Endodermal cell (in vitro differentiated cells): ENCODE measurements around the gene SPRYD3. TPM values are rescaled to one million over a fixed set of nuclear protein-coding genes. Genes with fewer than 3 reads are reported as not detected.

Experiments
- DNase-seq: peaks from one replicate; pipeline ENCODE4 v3.0.0-alpha.2; 2017
- H3K27ac ChIP-seq: 2 replicates; pipeline ENCODE4 v1.5.1; 2013; ENCODE audit warnings: mild to moderate bottlenecking, low read depth, low read length, moderate library complexity
- H3K27me3 ChIP-seq: 2 replicates; pipeline ENCODE4 v1.6.1; 2013; ENCODE audit warnings: mild to moderate bottlenecking, low read length, moderate library complexity; ENCODE audit not compliant: insufficient read depth, control insufficient read depth, poor library complexity, severe bottlenecking
- H3K36me3 ChIP-seq: 2 replicates; pipeline ENCODE4 v1.7.0; 2013; ENCODE audit warnings: mild to moderate bottlenecking, low read length, moderate library complexity; ENCODE audit not compliant: control insufficient read depth, insufficient read depth
- H3K4me1 ChIP-seq: one replicate; pipeline ENCODE4 v1.7.0; 2013; ENCODE audit warnings: low read length; ENCODE audit not compliant: control insufficient read depth, insufficient read depth
- H3K4me3 ChIP-seq: 2 replicates; pipeline ENCODE4 v1.5.1; 2013; ENCODE audit warnings: mild to moderate bottlenecking, low read length, moderate library complexity
- H3K9ac ChIP-seq: 2 replicates; pipeline ENCODE4 v1.6.1; 2013; ENCODE audit warnings: mild to moderate bottlenecking, low read length, moderate library complexity; ENCODE audit not compliant: poor library complexity, severe bottlenecking; ENCODE audit errors: extremely low read depth
- H3K9me3 ChIP-seq: 2 replicates; pipeline ENCODE4 v1.6.1; 2013; ENCODE audit warnings: mild to moderate bottlenecking, low read length, moderate library complexity; ENCODE audit not compliant: control insufficient read depth
- H3K27ac Mint-ChIP-seq: 2 replicates; pipeline ENCODE4 v1.8.0; 2020; ENCODE audit warnings: mixed read lengths
- H3K27me3 Mint-ChIP-seq: 2 replicates; pipeline ENCODE4 v1.8.0; 2021; ENCODE audit warnings: mild to moderate bottlenecking, mixed read lengths; ENCODE audit not compliant: insufficient read depth
- H3K36me3 Mint-ChIP-seq: 2 replicates; pipeline ENCODE4 v1.8.0; 2020; ENCODE audit warnings: low read depth, mixed read lengths
- H3K4me1 Mint-ChIP-seq: 2 replicates; pipeline ENCODE4 v1.8.0; 2020; ENCODE audit warnings: mixed read lengths
- H3K4me3 Mint-ChIP-seq: 2 replicates; pipeline ENCODE4 v1.8.0; 2020; ENCODE audit warnings: mild to moderate bottlenecking, moderate library complexity, mixed read lengths
- H3K9me3 Mint-ChIP-seq: 2 replicates; pipeline ENCODE4 v1.8.0; 2020; ENCODE audit warnings: mild to moderate bottlenecking, mixed read lengths
- WGBS, 2 experiments: methylation state at CpG; one replicate each; pipeline versions ENCODE4 v1.1.5 to v1.1.7; 2013; ENCODE audit warnings: missing lambda C conversion rate in 2 of 2, mixed read lengths in 1 of 2; ENCODE audit not compliant: insufficient coverage in 1 of 2, insufficient read length in 1 of 2; 5-methylcytosine and 5-hydroxymethylcytosine counted together
- total RNA-seq, 2 donors: library from RNA; stranded (reverse); fragmentation: NEBNext Ultra II Directional in 1 of 2; extraction: Animal tissue kit (Norgen Biotek cat#: 25700) in 1 of 2; gene quantifications; 2 replicates in 1 of 2; 3 replicates in 1 of 2; pipeline ENCODE4 v1.2.1, GENCODE V29; 2021
- TF ChIP-seq, protein P1 (sequence below): fragments of 200-600 bp; sonication (generic); conservative IDR thresholded peaks from 2 replicates; pipeline ENCODE4 v1.5.0; 2021; ENCODE audit warnings: antibody characterized with exemption, mild to moderate bottlenecking

Gene SPRYD3
- total RNA-seq, 2 donors from 2014 or later = 13.0 to 18.4 TPM

DNA sequence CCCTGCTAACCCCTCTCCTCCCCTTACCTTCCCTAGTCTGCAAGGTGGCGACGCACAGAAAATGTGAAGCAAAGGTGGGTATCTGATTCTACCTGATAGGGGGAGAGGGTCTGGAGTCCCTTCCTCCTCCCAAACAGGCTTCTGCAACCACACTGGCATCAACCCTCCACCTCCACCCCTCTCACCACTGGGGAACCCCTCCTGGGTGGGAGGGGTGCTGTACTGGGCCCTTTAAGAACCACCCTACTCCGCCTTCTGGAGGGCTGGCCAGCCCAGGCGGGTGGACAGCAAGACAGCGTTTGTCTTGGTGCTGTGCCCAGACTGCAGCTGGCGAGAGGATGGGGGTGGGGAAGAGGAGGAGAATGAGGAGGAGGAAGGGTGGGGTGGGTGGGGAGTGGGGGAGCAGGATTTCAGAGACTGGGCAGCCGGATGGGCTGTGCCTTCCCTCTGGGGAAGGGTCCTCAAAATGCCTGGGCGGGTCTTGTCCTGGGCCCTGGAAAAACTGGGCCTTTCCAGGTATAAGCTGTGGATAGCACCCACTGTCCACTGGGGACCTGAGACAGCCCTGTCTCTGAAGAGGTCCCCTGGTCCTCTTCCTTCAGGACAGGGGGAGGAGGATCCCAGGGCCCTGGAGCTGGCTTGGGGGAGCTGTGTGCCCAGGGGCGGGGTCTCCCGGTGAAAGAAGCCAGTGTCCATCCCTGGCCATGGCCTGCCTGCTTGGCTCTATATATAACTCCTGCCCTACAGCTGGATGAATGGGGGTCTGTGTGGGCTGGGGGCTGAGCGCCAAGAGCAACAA lies 26.6 kb downstream of the SPRYD3 start:
- WGBS, 2 experiments = 91 to 100% methylated on average over 1 to 11 of the region's 11 CpGs
- no peak overlapping the region for H3K9ac ChIP-seq
- Mint-ChIP-seq H3K4me3 (no peak overlapping the region), H3K4me1 (peaks cover 44% of the 10 kb centered on the region), H3K27me3 (peaks cover 10% of the 10 kb centered on the region), H3K9me3 (no peaks in the 10 kb centered on the region), H3K36me3 (peaks cover 5% of the 10 kb centered on the region), H3K27ac (no peak overlapping the region)
- peaks cover 20% of the 10 kb centered on the region for H3K36me3 ChIP-seq
- H3K27me3 ChIP-seq = no peaks in the 10 kb centered on the region
- TF ChIP-seq, protein P1, sequence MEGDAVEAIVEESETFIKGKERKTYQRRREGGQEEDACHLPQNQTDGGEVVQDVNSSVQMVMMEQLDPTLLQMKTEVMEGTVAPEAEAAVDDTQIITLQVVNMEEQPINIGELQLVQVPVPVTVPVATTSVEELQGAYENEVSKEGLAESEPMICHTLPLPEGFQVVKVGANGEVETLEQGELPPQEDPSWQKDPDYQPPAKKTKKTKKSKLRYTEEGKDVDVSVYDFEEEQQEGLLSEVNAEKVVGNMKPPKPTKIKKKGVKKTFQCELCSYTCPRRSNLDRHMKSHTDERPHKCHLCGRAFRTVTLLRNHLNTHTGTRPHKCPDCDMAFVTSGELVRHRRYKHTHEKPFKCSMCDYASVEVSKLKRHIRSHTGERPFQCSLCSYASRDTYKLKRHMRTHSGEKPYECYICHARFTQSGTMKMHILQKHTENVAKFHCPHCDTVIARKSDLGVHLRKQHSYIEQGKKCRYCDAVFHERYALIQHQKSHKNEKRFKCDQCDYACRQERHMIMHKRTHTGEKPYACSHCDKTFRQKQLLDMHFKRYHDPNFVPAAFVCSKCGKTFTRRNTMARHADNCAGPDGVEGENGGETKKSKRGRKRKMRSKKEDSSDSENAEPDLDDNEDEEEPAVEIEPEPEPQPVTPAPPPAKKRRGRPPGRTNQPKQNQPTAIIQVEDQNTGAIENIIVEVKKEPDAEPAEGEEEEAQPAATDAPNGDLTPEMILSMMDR = no peak
- no peak overlapping the region for H3K27ac ChIP-seq
- peak; percentile 49 for DNase-seq
- H3K4me1 ChIP-seq = peaks cover 32% of the 10 kb centered on the region
- H3K9me3 ChIP-seq = no peaks in the 10 kb centered on the region
- H3K4me3 ChIP-seq = no peak overlapping the region

DNA sequence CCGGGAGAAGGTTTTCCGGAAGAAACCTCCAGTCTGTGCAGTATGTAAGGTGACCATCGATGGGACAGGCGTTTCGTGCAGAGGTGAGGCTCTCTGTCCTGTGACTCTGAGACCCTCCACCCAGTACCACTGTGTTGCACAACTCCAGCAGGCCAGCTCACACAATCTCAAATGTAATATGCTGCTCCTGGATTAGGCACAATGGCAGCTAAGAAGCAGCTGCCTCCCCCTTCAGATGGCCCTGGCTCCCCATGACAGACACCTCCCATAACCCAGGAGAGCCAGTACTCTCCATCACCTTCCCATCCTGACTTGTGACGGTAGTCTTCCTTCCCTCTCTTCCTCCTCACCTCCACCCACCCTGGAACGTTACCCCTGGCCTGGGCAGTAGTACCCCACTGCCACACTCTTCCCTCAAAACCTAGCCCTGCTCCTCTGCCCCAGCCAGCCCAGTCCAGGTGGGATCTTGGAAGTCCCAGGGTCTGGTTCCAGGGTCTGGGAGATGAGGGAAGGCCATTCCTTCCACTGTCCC lies 27.2 kb downstream of the SPRYD3 start:
- Mint-ChIP-seq H3K9me3 (no peaks in the 10 kb centered on the region), H3K27me3 (peaks cover 5% of the 10 kb centered on the region), H3K27ac (no peak overlapping the region), H3K4me1 (peaks cover 44% of the 10 kb centered on the region), H3K36me3 (peaks cover 5% of the 10 kb centered on the region), H3K4me3 (no peak overlapping the region)
- H3K36me3 ChIP-seq = peaks cover 20% of the 10 kb centered on the region
- no peak overlapping the region for H3K9ac ChIP-seq
- TF ChIP-seq, protein P1 = no peak
- no peaks in the 10 kb centered on the region for H3K27me3 ChIP-seq
- 96 to 97% methylated on average over 5 to 7 of the region's 7 CpGs for WGBS, 2 experiments
- H3K9me3 ChIP-seq = no peaks in the 10 kb centered on the region
- H3K4me3 ChIP-seq = peak overlapping the region; percentile 80
- H3K4me1 ChIP-seq = peaks cover 32% of the 10 kb centered on the region
- peak; percentile 50 for DNase-seq
- H3K27ac ChIP-seq = no peak overlapping the region

DNA sequence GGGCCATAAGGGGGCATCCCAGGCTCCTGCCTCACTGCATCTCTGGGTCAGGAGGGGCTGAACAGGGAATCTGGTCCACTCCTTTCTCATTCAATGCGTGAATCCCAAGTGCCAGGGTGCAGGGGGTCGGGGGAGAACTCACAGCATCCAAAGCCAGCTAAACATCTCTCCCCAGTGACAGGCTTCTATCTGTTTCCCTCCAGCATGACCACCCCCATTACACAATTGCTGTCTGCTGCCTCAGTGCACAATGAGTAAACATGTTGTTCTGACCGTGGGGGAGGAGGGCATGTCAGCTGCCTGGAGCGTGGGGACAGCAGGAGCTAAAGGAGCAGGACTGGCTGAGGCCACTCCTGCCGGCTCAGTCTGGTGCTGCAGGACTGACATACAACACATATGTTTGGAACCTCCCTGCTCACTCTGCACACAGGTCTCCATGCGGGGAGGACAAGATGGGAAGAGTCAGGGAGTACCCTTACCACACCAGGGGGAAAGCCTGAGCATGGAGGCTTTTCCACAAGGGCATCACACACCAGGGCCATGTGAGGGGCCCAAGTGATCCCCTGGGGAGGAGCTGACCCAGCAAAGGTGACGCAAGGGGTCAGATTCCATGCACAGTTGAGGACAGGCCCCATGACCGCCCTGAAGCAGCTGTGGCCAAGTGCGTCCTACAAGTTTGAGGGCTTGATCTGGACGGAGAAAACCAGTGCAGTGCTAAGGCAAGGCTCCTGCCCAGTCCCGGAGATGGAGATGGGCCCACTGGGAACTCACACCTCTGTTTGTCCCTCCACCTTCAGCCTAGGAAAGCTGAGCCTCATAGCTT lies 27.9 kb downstream of the SPRYD3 start:
- 66 to 72% methylated on average over 8 to 11 of the region's 11 CpGs for WGBS, 2 experiments
- peak overlapping the region; percentile 17 for H3K4me3 Mint-ChIP-seq
- H3K9me3 Mint-ChIP-seq = no peaks in the 10 kb centered on the region
- H3K27me3 Mint-ChIP-seq = peaks cover 2% of the 10 kb centered on the region
- peak overlapping the region; percentile 80 for H3K4me3 ChIP-seq
- H3K4me1 ChIP-seq = peaks cover 32% of the 10 kb centered on the region
- H3K27me3 ChIP-seq = no peaks in the 10 kb centered on the region
- peak; percentile 67 for DNase-seq
- peaks cover 5% of the 10 kb centered on the region for H3K36me3 Mint-ChIP-seq
- no peaks in the 10 kb centered on the region for H3K9me3 ChIP-seq
- H3K36me3 ChIP-seq = peaks cover 20% of the 10 kb centered on the region
- H3K27ac ChIP-seq = no peak overlapping the region
- H3K4me1 Mint-ChIP-seq = peaks cover 44% of the 10 kb centered on the region
- no peak overlapping the region for H3K27ac Mint-ChIP-seq
- TF ChIP-seq, protein P1 = peak; percentile 21
- peak overlapping the region; percentile 51 for H3K9ac ChIP-seq
